IMR-90 (cell line): ENCODE results near the gene TNK2. TPM values are rescaled to one million over a fixed set of nuclear protein-coding genes. Genes with fewer than 3 reads are reported as not detected.

Experiments
- ATAC-seq: fragments of 200-7000 bp; cut with Tn5 transposase; 2 replicates; pipeline ENCODE4 v1.9.1; 2020; ENCODE audit warnings: low read depth, mild to moderate bottlenecking, moderate library complexity
- BruUV-seq: library from RNA; stranded (reverse); fragments of 400-500 nt; replicated peaks from 2 replicates; lab custom pipeline; 2021; lab: Mats Ljungman, UMichigan
- CTCF ChIA-PET: fragments of 300-600 bp; formaldehyde crosslinking; extraction: SDS; loops from one replicate; lab custom pipeline; 2021; ENCODE audit warnings: antibody characterized with exemption; lab: Yijun Ruan, JAX
- POLR2A ChIA-PET: fragments of 300-600 bp; sonication (Branson Sonifier 250); formaldehyde crosslinking; loops from one replicate; lab custom pipeline; 2022; ENCODE audit warnings: antibody characterized with exemption; ENCODE audit not compliant: unreplicated experiment; lab: Charles Lee
- DNase-seq: peaks from one replicate; pipeline ENCODE4 v3.0.0; 2013
- H2AFZ ChIP-seq: replicated peaks from 2 replicates; pipeline ENCODE3; 2013; ENCODE audit warnings: low read length, mild to moderate bottlenecking; ENCODE audit not compliant: poor library complexity
- H2AK5ac ChIP-seq: 2 replicates; pipeline ENCODE4 v1.6.1; 2013; ENCODE audit warnings: low read depth, low read length, inconsistent platforms
- H2AK9ac ChIP-seq: replicated peaks from 2 replicates; pipeline ENCODE3; 2013; ENCODE audit warnings: mild to moderate bottlenecking, low read depth, low read length, moderate library complexity; ENCODE audit not compliant: poor library complexity
- H2BK120ac ChIP-seq: 2 replicates; pipeline ENCODE4 v1.6.1; 2013; ENCODE audit warnings: low read depth, low read length, inconsistent platforms
- H2BK15ac ChIP-seq: 3 replicates; pipeline ENCODE4 v1.6.1; 2013; ENCODE audit warnings: low read depth, low read length, inconsistent platforms
- H2BK20ac ChIP-seq: 2 replicates; pipeline ENCODE4 v1.6.1; 2013; ENCODE audit warnings: low read depth, mild to moderate bottlenecking, inconsistent platforms, low read length, moderate library complexity
- H2BK5ac ChIP-seq: 2 replicates; pipeline ENCODE4 v1.6.1; 2013; ENCODE audit warnings: mild to moderate bottlenecking, low read depth, low read length, inconsistent platforms; ENCODE audit not compliant: poor library complexity, severe bottlenecking
- H3K14ac ChIP-seq: replicated peaks from 2 replicates; pipeline ENCODE4 v1.6.1; 2013; ENCODE audit warnings: low read depth, low read length, inconsistent platforms
- H3K18ac ChIP-seq: 2 replicates; pipeline ENCODE4 v1.6.1; 2013; ENCODE audit warnings: low read depth, low read length, control low read depth
- H3K23ac ChIP-seq: 2 replicates; pipeline ENCODE4 v1.6.1; 2013; ENCODE audit warnings: low read depth, low read length, inconsistent platforms
- H3K27ac ChIP-seq: 2 replicates; pipeline ENCODE4 v1.5.1; 2013; ENCODE audit warnings: mild to moderate bottlenecking, control low read depth, low read length; ENCODE audit not compliant: insufficient read depth
- H3K27me3 ChIP-seq: 2 replicates; pipeline ENCODE4 v1.6.1; 2013; ENCODE audit warnings: low read length; ENCODE audit not compliant: control insufficient read depth, insufficient read depth
- H3K36me3 ChIP-seq: 2 replicates; pipeline ENCODE4 v1.6.1; 2013; ENCODE audit warnings: low read length, mixed read lengths; ENCODE audit not compliant: control insufficient read depth, insufficient read depth
- H3K4ac ChIP-seq: 2 replicates; pipeline ENCODE4 v1.6.1; 2013; ENCODE audit warnings: low read depth, low read length, inconsistent platforms
- H3K4me1 ChIP-seq: 2 replicates; pipeline ENCODE4 v1.6.1; 2013; ENCODE audit warnings: low read length, mixed read lengths; ENCODE audit not compliant: control insufficient read depth, insufficient read depth
- H3K4me2 ChIP-seq: 2 replicates; pipeline ENCODE4 v1.6.1; 2013; ENCODE audit warnings: low read depth, mild to moderate bottlenecking, control low read depth, low read length, moderate library complexity
- H3K4me3 ChIP-seq: 2 replicates; pipeline ENCODE4 v1.5.1; 2013; ENCODE audit warnings: low read depth, mild to moderate bottlenecking, control low read depth, low read length, moderate library complexity; ENCODE audit not compliant: insufficient read depth
- H3K56ac ChIP-seq: 2 replicates; pipeline ENCODE4 v1.6.1; 2013; ENCODE audit warnings: low read length, inconsistent platforms; ENCODE audit not compliant: insufficient read depth; ENCODE audit errors: extremely low read depth
- H3K79me1 ChIP-seq, 2 experiments: 2 replicates each; pipeline ENCODE4 v1.6.1; 2013; ENCODE audit warnings: low read length in 2 of 2, inconsistent platforms in 1 of 2, low read depth in 1 of 2
- H3K9ac ChIP-seq: 2 replicates; pipeline ENCODE4 v1.6.1; 2013; ENCODE audit warnings: low read depth, low read length, control low read depth
- H3K9me1 ChIP-seq: 2 replicates; pipeline ENCODE4 v1.6.1; 2013; ENCODE audit warnings: low read length, inconsistent platforms; ENCODE audit not compliant: insufficient read depth
- H3K9me3 ChIP-seq: 2 replicates; pipeline ENCODE4 v1.6.1; 2013; ENCODE audit warnings: low read length; ENCODE audit not compliant: control insufficient read depth, insufficient read depth
- H4K20me1 ChIP-seq: 2 replicates; pipeline ENCODE4 v1.6.1; 2013; ENCODE audit warnings: low read length, inconsistent platforms; ENCODE audit not compliant: insufficient read depth
- H4K5ac ChIP-seq: 2 replicates; pipeline ENCODE4 v1.6.1; 2013; ENCODE audit warnings: mild to moderate bottlenecking, low read depth, low read length, control low read depth
- H4K8ac ChIP-seq, 2 experiments: 2 replicates each; pipeline ENCODE4 v1.6.1; 2013; ENCODE audit warnings: low read depth in 2 of 2, low read length in 2 of 2, control low read depth in 1 of 2, inconsistent platforms in 1 of 2
- H4K91ac ChIP-seq: 2 replicates; pipeline ENCODE4 v1.6.1; 2013; ENCODE audit warnings: low read depth, low read length, inconsistent platforms; ENCODE audit not compliant: insufficient read depth
- BHLHE40 ChIP-seq: fragments of 150-350 bp; IDR thresholded peaks from 2 replicates; pipeline ENCODE4 v1.6.1; 2016; ENCODE audit warnings: mild to moderate bottlenecking, low read depth, low read length
- CEBPB ChIP-seq: IDR thresholded peaks from 2 replicates; pipeline ENCODE4 v1.6.1; 2012; ENCODE audit warnings: low read depth, low read length, improper control_type of control experiment
- CHD1 ChIP-seq: IDR thresholded peaks from 2 replicates; pipeline ENCODE4 v1.6.1; 2012; ENCODE audit warnings: low read depth, low read length, improper control_type of control experiment
- FOS ChIP-seq: fragments of 150-350 bp; IDR thresholded peaks from 2 replicates; pipeline ENCODE4 v1.6.1; 2016; ENCODE audit warnings: low read depth, low read length
- MAZ ChIP-seq: IDR thresholded peaks from 2 replicates; pipeline ENCODE4 v1.6.1; 2012; ENCODE audit warnings: low read depth, mild to moderate bottlenecking, low read length, improper control_type of control experiment, moderate library complexity, borderline replicate concordance
- NFE2L2 ChIP-seq: fragments of 150-350 bp; IDR thresholded peaks from 2 replicates; pipeline ENCODE4 v1.6.1; 2016; ENCODE audit warnings: low read depth, mild to moderate bottlenecking, low read length
- RAD21 ChIP-seq: IDR thresholded peaks from 2 replicates; pipeline ENCODE4 v1.6.1; 2012; ENCODE audit warnings: low read length, improper control_type of control experiment
- RCOR1 ChIP-seq: IDR thresholded peaks from 2 replicates; pipeline ENCODE4 v1.6.1; 2012; ENCODE audit warnings: mild to moderate bottlenecking, low read length, improper control_type of control experiment; ENCODE audit not compliant: insufficient replicate concordance
- RFX5 ChIP-seq: IDR thresholded peaks from 2 replicates; pipeline ENCODE4 v1.8.0; 2012; ENCODE audit warnings: low read depth, mild to moderate bottlenecking, low read length, moderate library complexity
- SMC3 ChIP-seq: fragments of 150-350 bp; IDR thresholded peaks from 2 replicates; pipeline ENCODE4 v1.6.1; 2016; ENCODE audit warnings: low read depth, mild to moderate bottlenecking, antibody characterized with exemption, low read length, moderate library complexity
- WGBS, 2 experiments: methylation state at CpG; one replicate each; pipeline versions ENCODE4 v1.1.5 to v1.1.7; 2013; ENCODE audit warnings: missing lambda C conversion rate in 2 of 2; ENCODE audit not compliant: insufficient read length in 1 of 2; ENCODE audit errors: extremely low coverage in 2 of 2; 5-methylcytosine and 5-hydroxymethylcytosine counted together
- dilution Hi-C: fragments of 300-500 bp; cut with HindIII; formaldehyde crosslinking; loops from one replicate; pipeline ENCODE4 v1.14.3; 2018; ENCODE audit warnings: low sequenced_read_pairs; ENCODE audit not compliant: unreplicated experiment
- in situ Hi-C: fragments of 300-500 bp; cut with MboI; formaldehyde crosslinking; loops from 3 replicates; pipeline ENCODE4 v1.14.3; 2019; ENCODE audit warnings: low sequenced_read_pairs, inconsistent platforms, mixed read lengths
- intact Hi-C: fragments of 100-400 bp; cut with micrococcal nuclease; formaldehyde crosslinking; loops from 2 replicates; pipeline ENCODE4 v1.10.0; 2022
- polyA plus RNA-seq, 3 experiments: library from polyadenylated mRNA; depleted of rRNA; stranded (reverse); fragments of >200 nt; gene quantifications; 2 replicates each; pipeline ENCODE4 v1.2.3, GENCODE V29; 2012; ENCODE audit warnings: low replicate concordance in 1 of 3
- total RNA-seq: library from RNA; depleted of rRNA; stranded (reverse); fragments of >200 nt; gene quantifications from 2 replicates; pipeline ENCODE4 v1.2.3, GENCODE V29; 2012
- TF ChIP-seq, protein P1 (sequence below): fragments of 150-350 bp; IDR thresholded peaks from 2 replicates; pipeline ENCODE4 v1.6.1; 2016; ENCODE audit warnings: low read depth, mild to moderate bottlenecking, low read length, moderate library complexity, borderline replicate concordance
- TF ChIP-seq, protein P2 (sequence below): conservative IDR thresholded peaks from 2 replicates; pipeline ENCODE4 v1.5.1; 2012; ENCODE audit warnings: mild to moderate bottlenecking, low read depth, low read length, improper control_type of control experiment

The TNK2 gene
- total and polyA plus RNA-seq, 2 of the 4 experiments (the other 2 are of a cell fraction) = 2.2 to 13.8 TPM

DNA sequence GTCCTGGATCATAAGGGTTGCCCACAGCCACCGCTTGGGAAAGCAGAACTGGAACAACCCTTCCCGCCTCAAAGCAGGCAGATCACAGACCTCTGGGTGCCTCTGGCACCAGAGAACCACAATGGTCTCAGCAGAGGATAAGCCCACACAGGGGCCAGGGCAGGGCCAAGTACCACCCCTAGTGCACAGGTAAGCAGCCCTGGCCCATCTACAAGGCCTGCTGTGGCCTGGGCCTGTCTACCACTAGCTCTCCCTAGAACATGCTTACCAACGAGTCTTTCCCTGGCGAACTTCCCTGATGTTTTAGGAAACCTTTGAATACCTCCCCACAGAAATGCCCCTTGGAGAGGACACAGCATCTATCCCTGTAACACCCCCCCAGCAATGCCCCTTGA is 28.3 kb downstream of the TNK2 start:
- dilution Hi-C loops (no loop called here), in situ Hi-C loops (no loop called here), intact Hi-C loops (no loop called here)
- Histone ChIP-seq H2BK5ac (no peak overlapping the region), H3K18ac (no peak overlapping the region), H3K36me3 (peaks cover 55% of the 10 kb centered on the region), H2AFZ (no peak overlapping the region), H3K4me2 (no peak overlapping the region), H2AK5ac (no peak overlapping the region), H3K9ac (no peak overlapping the region), H2BK120ac (no peak overlapping the region), H4K8ac (no peak overlapping the region), H3K4me1 (no peaks in the 10 kb centered on the region), H2BK20ac (no peak overlapping the region), H3K14ac (no peak overlapping the region), H3K4me3 (no peak overlapping the region), H3K4ac (no peak overlapping the region), H3K79me1 (no peaks in the 10 kb centered on the region), H2AK9ac (no peak overlapping the region), H4K91ac (no peak overlapping the region), H3K23ac (no peak overlapping the region), H4K20me1 (no peaks in the 10 kb centered on the region), H3K9me3 (no peaks in the 10 kb centered on the region), H2BK15ac (no peak overlapping the region), H4K5ac (no peak overlapping the region), H3K27me3 (no peaks in the 10 kb centered on the region), H3K9me1 (no peaks in the 10 kb centered on the region), H3K56ac (no peak overlapping the region), H3K27ac (no peak overlapping the region)
- ChIA-PET POLR2A (no interaction called here), CTCF (no interaction called here)
- no peak for ATAC-seq
- BruUV-seq = no TSS peak
- no peak for TF ChIP-seq CEBPB
- no peak for TF ChIP-seq CHD1
- TF ChIP-seq, protein P1, sequence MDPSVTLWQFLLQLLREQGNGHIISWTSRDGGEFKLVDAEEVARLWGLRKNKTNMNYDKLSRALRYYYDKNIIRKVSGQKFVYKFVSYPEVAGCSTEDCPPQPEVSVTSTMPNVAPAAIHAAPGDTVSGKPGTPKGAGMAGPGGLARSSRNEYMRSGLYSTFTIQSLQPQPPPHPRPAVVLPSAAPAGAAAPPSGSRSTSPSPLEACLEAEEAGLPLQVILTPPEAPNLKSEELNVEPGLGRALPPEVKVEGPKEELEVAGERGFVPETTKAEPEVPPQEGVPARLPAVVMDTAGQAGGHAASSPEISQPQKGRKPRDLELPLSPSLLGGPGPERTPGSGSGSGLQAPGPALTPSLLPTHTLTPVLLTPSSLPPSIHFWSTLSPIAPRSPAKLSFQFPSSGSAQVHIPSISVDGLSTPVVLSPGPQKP = no peak
- TF ChIP-seq RAD21 = no peak
- TF ChIP-seq SMC3 = no peak
- TF ChIP-seq RCOR1 = no peak
- TF ChIP-seq RFX5 = no peak
- TF ChIP-seq FOS = no peak
- TF ChIP-seq, protein P2, sequence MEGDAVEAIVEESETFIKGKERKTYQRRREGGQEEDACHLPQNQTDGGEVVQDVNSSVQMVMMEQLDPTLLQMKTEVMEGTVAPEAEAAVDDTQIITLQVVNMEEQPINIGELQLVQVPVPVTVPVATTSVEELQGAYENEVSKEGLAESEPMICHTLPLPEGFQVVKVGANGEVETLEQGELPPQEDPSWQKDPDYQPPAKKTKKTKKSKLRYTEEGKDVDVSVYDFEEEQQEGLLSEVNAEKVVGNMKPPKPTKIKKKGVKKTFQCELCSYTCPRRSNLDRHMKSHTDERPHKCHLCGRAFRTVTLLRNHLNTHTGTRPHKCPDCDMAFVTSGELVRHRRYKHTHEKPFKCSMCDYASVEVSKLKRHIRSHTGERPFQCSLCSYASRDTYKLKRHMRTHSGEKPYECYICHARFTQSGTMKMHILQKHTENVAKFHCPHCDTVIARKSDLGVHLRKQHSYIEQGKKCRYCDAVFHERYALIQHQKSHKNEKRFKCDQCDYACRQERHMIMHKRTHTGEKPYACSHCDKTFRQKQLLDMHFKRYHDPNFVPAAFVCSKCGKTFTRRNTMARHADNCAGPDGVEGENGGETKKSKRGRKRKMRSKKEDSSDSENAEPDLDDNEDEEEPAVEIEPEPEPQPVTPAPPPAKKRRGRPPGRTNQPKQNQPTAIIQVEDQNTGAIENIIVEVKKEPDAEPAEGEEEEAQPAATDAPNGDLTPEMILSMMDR = no peak
- no peak for TF ChIP-seq BHLHE40
- TF ChIP-seq NFE2L2 = no peak
- no peak for TF ChIP-seq MAZ
- DNase-seq = no peak
- WGBS, 2 experiments = 100% methylated on average over 1 of the region's 4 CpGs; no CpG with 5 or more reads in 1 of the 2 experiments
